Endothelial cell of umbilical vein (primary cell): Measurements from ENCODE around the gene DGKI. TPM values are rescaled to one million over a fixed set of nuclear protein-coding genes. Genes with fewer than 3 reads are reported as not detected.

Source experiments
- BruUV-seq: library from RNA; stranded (reverse); fragments of 400-500 nt; replicated peaks from 2 replicates; lab custom pipeline; 2021; lab: Mats Ljungman, UMichigan
- CTCF ChIA-PET: fragments of 300-600, 350-600 bp; sonication (Branson Sonifier 250); formaldehyde crosslinking; loops from one replicate; lab custom pipeline; 2021; ENCODE audit warnings: antibody characterized with exemption, inconsistent platforms; lab: Charles Lee
- POLR2A ChIA-PET: fragments of 300-600, 350-600 bp; sonication (Branson Sonifier 250); formaldehyde crosslinking; loops from one replicate; lab custom pipeline; 2021; ENCODE audit warnings: antibody characterized with exemption, inconsistent platforms; lab: Charles Lee
- DNase-seq: peaks from one replicate; pipeline ENCODE4 v3.0.0-alpha.2; 2011; ENCODE audit warnings: low read depth, low spot score
- FAIRE-seq: peaks from 2 replicates; lab custom pipeline; 2011; peaks lifted over from hg19 to GRCh38; lab: Jason Lieb, UNC
- H2AFZ ChIP-seq: 2 replicates; pipeline ENCODE4 v1.6.0; 2012; ENCODE audit warnings: low read depth, low read length, control low read depth, inconsistent platforms
- H3K27ac ChIP-seq: 2 replicates; pipeline ENCODE4 v1.5.1; 2011; ENCODE audit warnings: low read depth, mild to moderate bottlenecking, control low read depth, low read length, moderate library complexity; ENCODE audit not compliant: insufficient read depth
- H3K27me3 ChIP-seq, 2 experiments: 2 replicates each; pipeline versions ENCODE4 v1.6.0 to v1.6.1; 2011; ENCODE audit warnings: low read length in 2 of 2, mixed read lengths in 1 of 2; ENCODE audit not compliant: control insufficient read depth in 2 of 2, insufficient read depth in 2 of 2
- H3K36me3 ChIP-seq, 2 experiments: 2 replicates in 1 of 2; 3 replicates in 1 of 2; pipeline ENCODE4 v1.5.1; 2011; ENCODE audit warnings: low read length in 2 of 2, mild to moderate bottlenecking in 1 of 2, moderate library complexity in 1 of 2; ENCODE audit not compliant: control insufficient read depth in 2 of 2, insufficient read depth in 2 of 2; ENCODE audit errors: extremely low read depth in 1 of 2
- H3K4me1 ChIP-seq: 3 replicates; pipeline ENCODE4 v1.5.1; 2011; ENCODE audit warnings: mild to moderate bottlenecking, low read length; ENCODE audit not compliant: control insufficient read depth, insufficient read depth; ENCODE audit errors: extremely low read depth
- H3K4me2 ChIP-seq: 2 replicates; pipeline ENCODE4 v1.6.1; 2011; ENCODE audit warnings: low read length, control low read depth, mixed read lengths; ENCODE audit not compliant: insufficient read depth
- H3K4me3 ChIP-seq, 3 experiments: fragments of 200-600 bp in 1 of 3; sonication (generic), shearing (Covaris generic) in 1 of 3; replicated peaks in 1 of 3; 2 replicates each; pipeline ENCODE4 v1.5.1; 2011 to 2016; ENCODE audit warnings: control low read depth in 3 of 3, low read length in 3 of 3, mild to moderate bottlenecking in 2 of 3, inconsistent platforms in 1 of 3, low read depth in 1 of 3, moderate library complexity in 1 of 3; ENCODE audit not compliant: insufficient read depth in 1 of 3
- H3K79me2 ChIP-seq: 2 replicates; pipeline ENCODE4 v1.6.0; 2012; ENCODE audit warnings: low read length, inconsistent platforms; ENCODE audit not compliant: control insufficient read depth, insufficient read depth
- H3K9ac ChIP-seq: replicated peaks from 2 replicates; pipeline ENCODE3; 2011; ENCODE audit warnings: low read length, control low read depth; ENCODE audit not compliant: insufficient read depth; ENCODE audit errors: extremely low read depth
- H3K9me1 ChIP-seq: replicated peaks from 3 replicates; pipeline ENCODE4 v1.6.0; 2011; ENCODE audit warnings: mild to moderate bottlenecking, low read length; ENCODE audit not compliant: control insufficient read depth, insufficient read depth; ENCODE audit errors: extremely low read depth
- H3K9me3 ChIP-seq: replicated peaks from 2 replicates; pipeline ENCODE4 v1.5.1; 2012; ENCODE audit warnings: low read length, inconsistent platforms; ENCODE audit not compliant: control insufficient read depth, insufficient read depth
- H4K20me1 ChIP-seq: replicated peaks from 2 replicates; pipeline ENCODE3; 2011; ENCODE audit warnings: mild to moderate bottlenecking, low read length; ENCODE audit not compliant: control insufficient read depth, insufficient read depth; ENCODE audit errors: extremely low read depth
- EZH2 ChIP-seq: IDR thresholded peaks from 2 replicates; pipeline ENCODE4 v1.6.1; 2012; ENCODE audit warnings: borderline replicate concordance, low read depth, mild to moderate bottlenecking, moderate library complexity, low read length, inconsistent platforms; ENCODE audit not compliant: severe bottlenecking
- FOS ChIP-seq: IDR thresholded peaks from 2 replicates; pipeline ENCODE4 v1.6.1; 2011; ENCODE audit warnings: mild to moderate bottlenecking, low read length, moderate library complexity, borderline replicate concordance; ENCODE audit not compliant: insufficient read depth
- GATA2 ChIP-seq: IDR thresholded peaks from 2 replicates; pipeline ENCODE4 v1.7.0; 2011; ENCODE audit warnings: low read depth, mild to moderate bottlenecking, moderate library complexity, mixed read lengths, low read length; ENCODE audit not compliant: insufficient read length, insufficient read depth
- JUN ChIP-seq: IDR thresholded peaks from 2 replicates; pipeline ENCODE4 v1.6.1; 2011; ENCODE audit warnings: borderline replicate concordance, low read depth; ENCODE audit not compliant: insufficient read length, insufficient read depth
- MYC ChIP-seq: IDR thresholded peaks from one replicate; pipeline ENCODE4 v1.6.1; 2011; ENCODE audit warnings: mild to moderate bottlenecking, low read depth, low read length
- POLR2A ChIP-seq: IDR thresholded peaks from 2 replicates; pipeline ENCODE4 v1.6.1; 2012; ENCODE audit warnings: low read depth, mild to moderate bottlenecking, control low read depth, low read length
- POLR2AphosphoS5 ChIP-seq: IDR thresholded peaks from 2 replicates; pipeline ENCODE4 v1.6.1; 2012; ENCODE audit warnings: low read depth, mild to moderate bottlenecking, control low read depth, low read length, moderate library complexity; ENCODE audit not compliant: insufficient read depth
- dilution Hi-C: fragments of 300-500 bp; cut with MboI; formaldehyde crosslinking; loops from one replicate; pipeline ENCODE4 v1.15.0; 2019; ENCODE audit warnings: low sequenced_read_pairs; ENCODE audit not compliant: extremely low pct_ligation_motif_present
- intact Hi-C: fragments of 100-400 bp; cut with micrococcal nuclease; formaldehyde crosslinking; loops from one replicate; pipeline ENCODE4 v1.10.0; 2022
- polyA plus RNA-seq, 4 experiments: library from polyadenylated mRNA; depleted of rRNA in 3 of 4; stranded (reverse) in 3 of 4; unstranded in 1 of 4; fragments of >200 nt; gene quantifications; 2 replicates each; pipeline versions ENCODE4 v1.2.1 to v1.2.3, GENCODE V29; 2011 to 2012; ENCODE audit warnings: missing spikeins in 1 of 4
- total RNA-seq: library from RNA; stranded (reverse); gene quantifications from 2 replicates; pipeline ENCODE4 v1.2.3, GENCODE V29; 2021
- TF ChIP-seq, protein P1 (sequence below): IDR thresholded peaks from 2 replicates; pipeline ENCODE4 v1.6.1; 2011; ENCODE audit not compliant: insufficient read depth, insufficient read length
- TF ChIP-seq, protein P2 (sequence below), 2 donors: IDR thresholded peaks; 1 replicate in 1 of 2; 2 replicates in 1 of 2; pipeline ENCODE4 v1.5.1; 2011; ENCODE audit warnings: low read length in 2 of 2, mild to moderate bottlenecking in 2 of 2, moderate library complexity in 2 of 2, control low read depth in 1 of 2, inconsistent platforms in 1 of 2, low read depth in 1 of 2; ENCODE audit not compliant: insufficient read depth in 1 of 2; ENCODE audit errors: extremely low read depth in 1 of 2

DGKI gene
- total and polyA plus RNA-seq, 2 donors (not counting 3 experiments of a cell fraction or from before 2014, with no cell fraction given): 0.11 to 0.51 TPM

DNA sequence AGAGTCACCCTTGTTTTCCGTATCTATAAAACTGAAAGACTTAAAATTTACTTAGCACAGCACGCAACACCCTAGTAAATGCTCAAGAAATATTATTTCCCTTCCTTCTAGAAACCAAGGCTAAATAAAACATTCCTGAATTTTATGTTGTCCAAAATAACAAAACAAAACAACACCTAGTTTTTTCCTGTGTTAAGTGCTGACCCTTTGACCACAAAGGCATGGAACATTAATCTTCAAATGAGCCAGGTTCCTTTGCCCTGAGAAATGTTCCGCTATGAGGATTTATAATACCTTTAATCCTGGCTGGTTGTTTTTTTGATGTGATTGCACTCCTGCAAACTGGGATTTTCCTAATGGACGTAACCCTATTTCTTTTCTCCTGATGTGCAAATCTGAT lies 29.0 kb upstream of the DGKI start:
- Histone ChIP-seq H3K9me1 (no peaks in the 10 kb centered on the region), H3K27me3 (no peaks in the 10 kb centered on the region), H2AFZ (no peak overlapping the region), H3K4me2 (no peak overlapping the region), H3K4me1 (peaks cover 6% of the 10 kb centered on the region), H3K27ac (no peak overlapping the region), H3K9ac (no peak overlapping the region), H4K20me1 (no peaks in the 10 kb centered on the region), H3K36me3 (peaks cover 16 to 38% of the 10 kb centered on the region in 2 experiments), H3K4me3 (no peak overlapping the region), H3K9me3 (no peaks in the 10 kb centered on the region), H3K79me2 (no peaks in the 10 kb centered on the region)
- no peak for FAIRE-seq
- TF ChIP-seq MYC: no peak
- TF ChIP-seq EZH2: no peak
- no peak for TF ChIP-seq JUN
- TF ChIP-seq, protein P1, sequence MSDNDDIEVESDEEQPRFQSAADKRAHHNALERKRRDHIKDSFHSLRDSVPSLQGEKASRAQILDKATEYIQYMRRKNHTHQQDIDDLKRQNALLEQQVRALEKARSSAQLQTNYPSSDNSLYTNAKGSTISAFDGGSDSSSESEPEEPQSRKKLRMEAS: no peak
- no peak for TF ChIP-seq POLR2AphosphoS5
- no peak for TF ChIP-seq POLR2A
- TF ChIP-seq, protein P2, sequence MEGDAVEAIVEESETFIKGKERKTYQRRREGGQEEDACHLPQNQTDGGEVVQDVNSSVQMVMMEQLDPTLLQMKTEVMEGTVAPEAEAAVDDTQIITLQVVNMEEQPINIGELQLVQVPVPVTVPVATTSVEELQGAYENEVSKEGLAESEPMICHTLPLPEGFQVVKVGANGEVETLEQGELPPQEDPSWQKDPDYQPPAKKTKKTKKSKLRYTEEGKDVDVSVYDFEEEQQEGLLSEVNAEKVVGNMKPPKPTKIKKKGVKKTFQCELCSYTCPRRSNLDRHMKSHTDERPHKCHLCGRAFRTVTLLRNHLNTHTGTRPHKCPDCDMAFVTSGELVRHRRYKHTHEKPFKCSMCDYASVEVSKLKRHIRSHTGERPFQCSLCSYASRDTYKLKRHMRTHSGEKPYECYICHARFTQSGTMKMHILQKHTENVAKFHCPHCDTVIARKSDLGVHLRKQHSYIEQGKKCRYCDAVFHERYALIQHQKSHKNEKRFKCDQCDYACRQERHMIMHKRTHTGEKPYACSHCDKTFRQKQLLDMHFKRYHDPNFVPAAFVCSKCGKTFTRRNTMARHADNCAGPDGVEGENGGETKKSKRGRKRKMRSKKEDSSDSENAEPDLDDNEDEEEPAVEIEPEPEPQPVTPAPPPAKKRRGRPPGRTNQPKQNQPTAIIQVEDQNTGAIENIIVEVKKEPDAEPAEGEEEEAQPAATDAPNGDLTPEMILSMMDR (IDR thresholded peaks at IDR 0.05; ENCODE audit: extremely low read depth in 1 of 2, insufficient read depth in 1 of 2, low read depth in 1 of 2, low read length in 2 of 2): no peak
- no peak for TF ChIP-seq FOS
- no peak for TF ChIP-seq GATA2
- dilution Hi-C loops: no loop called here
- BruUV-seq: no TSS peak
- no peak for DNase-seq
- ChIA-PET POLR2A (no interaction called here), CTCF (interaction anchor here (1.2 kb wide), 2 partner anchors 13 to 220 kb away, joined by 3 to 5 read pairs; no protein-coding TSS in a partner anchor)
- intact Hi-C loops: no loop called here
